Thyroid gland (tissue), 4 donors: Measurements from ENCODE around the gene PTPRN2.
"Not testable (repeated sequence)": the region's sequence is repeated elsewhere in the genome, so short reads cannot be mapped to it uniquely, and the experiment has no call there.

Source experiments
- CTCF ChIP-seq, 6 experiments: fragments of 200-600 bp in 3 of 6; fragments of 450-650 bp in 3 of 6; sonication (generic) in 3 of 6; IDR thresholded peaks; one replicate each; pipeline ENCODE4 v1.5.1; 2016 to 2019; ENCODE audit warnings: antibody characterized with exemption in 6 of 6, mild to moderate bottlenecking in 2 of 6, inconsistent platforms in 1 of 6, moderate library complexity in 1 of 6
- POLR2A ChIP-seq, 2 donors: fragments of 450-650 bp; IDR thresholded peaks; one replicate each; pipeline ENCODE4 v1.6.1; 2017; ENCODE audit warnings: antibody characterized with exemption in 2 of 2, mild to moderate bottlenecking in 2 of 2, moderate library complexity in 1 of 2

- TF ChIP-seq CTCF, POLR2A (IDR thresholded peaks at IDR 0.05): not testable (repeated sequence)
These were observed 65.8 kb downstream of the PTPRN2 start for GRCh38 chr7:158521795-158522194.
